NOMO-1 treated with dmso at 0.1 percent for 144 hours (cell line): Measurements from ENCODE around the gene CASR.

ENCODE experiments used
- DNase-seq: peaks from one replicate; lab custom pipeline; 2025; ENCODE audit not compliant: unreplicated experiment; lab: John Stamatoyannopoulos, UW

The CASR gene

DNA sequence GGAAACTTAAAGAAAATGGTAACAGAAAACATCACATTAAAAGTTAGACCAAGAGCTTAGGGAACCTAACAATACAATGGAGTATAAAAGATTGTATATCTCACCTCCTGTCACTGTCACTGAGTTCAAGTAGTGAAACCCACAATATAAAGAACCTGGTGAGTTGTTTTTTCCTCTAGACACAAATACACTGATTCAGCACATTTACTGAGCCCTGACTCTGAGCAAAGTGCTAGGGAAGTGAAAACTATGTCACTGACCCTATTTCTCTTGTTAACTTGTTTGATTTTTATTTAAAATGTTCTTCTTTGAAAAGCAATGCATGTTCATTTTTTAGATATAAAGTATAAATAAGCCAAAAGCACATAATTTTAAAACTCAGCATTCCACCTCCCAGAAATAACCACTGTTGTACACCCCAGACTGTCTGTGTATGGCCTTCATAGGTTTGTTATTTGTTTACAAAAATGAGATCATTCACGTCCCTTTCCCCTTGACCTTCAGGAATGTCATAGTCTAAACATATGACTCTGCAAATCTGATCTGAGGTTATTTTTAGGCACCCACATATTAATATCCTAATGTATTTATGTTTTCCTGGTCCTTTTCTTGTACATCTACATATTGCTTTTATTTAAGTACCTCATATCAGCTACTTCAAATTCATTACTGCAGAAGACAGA is 72.4 kb downstream of the CASR start:
- no peak for DNase-seq

DNA sequence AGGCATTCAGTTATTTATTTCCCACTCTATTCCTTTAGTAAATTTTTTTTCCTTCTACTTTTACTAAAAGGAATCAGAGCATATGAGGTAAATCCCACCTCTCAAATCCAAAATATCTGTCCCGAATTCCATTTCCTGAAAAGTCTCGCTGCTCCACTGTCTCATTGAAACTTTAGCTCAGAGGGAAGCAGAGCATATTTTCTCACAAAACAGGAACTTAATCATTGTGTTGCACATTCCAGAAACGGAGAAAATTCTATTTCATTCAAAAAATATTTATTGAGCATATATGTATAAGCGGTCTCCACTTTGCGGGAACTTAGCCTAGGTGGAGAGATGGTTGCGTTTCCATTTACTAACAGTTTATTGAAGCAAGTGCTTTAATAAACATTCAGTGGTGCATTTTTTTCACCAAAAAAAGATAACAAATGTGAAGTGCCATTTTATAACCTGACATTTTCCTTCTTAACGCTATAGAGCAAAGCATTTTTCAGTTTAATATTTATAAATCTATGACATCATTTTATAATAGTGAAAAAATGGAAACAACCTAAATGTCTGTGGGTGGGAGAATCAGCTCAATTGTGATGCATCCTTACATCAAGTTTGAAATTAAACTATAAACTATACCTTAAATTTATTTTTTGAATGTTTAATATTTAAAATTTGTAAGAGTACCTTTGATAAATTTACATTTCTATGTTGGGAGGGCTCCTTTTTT is 74.3 kb downstream of the CASR start:
- DNase-seq, result no peak

DNA sequence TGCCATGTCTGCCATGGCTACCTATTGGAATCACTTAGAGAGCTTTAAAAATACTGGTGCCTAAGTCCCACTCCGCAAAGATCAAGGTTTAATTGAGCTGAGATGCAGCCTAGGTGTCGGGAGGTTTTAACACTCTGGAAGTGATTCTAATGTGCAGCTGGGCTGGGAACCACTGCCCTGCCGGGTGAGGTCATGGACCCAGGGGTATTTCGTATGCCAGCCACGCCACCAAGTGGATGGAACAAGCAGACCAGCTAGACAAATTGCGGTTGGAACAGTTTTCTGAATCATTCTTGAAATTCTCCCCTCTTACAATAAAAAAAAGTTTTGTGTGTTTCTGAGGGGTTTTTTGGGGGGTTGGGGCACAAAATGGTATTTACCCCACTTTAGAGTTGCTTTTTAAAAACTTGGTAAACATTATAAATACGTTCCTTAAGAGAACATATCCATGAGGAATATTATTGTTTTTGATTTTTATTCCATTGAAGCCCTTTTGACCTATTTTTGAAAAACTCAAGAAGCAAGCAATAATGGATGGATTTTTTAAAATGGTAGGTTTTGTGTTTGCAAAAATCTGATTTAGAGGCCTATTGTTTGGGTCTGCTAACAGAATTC is 75.4 kb downstream of the CASR start:
- DNase-seq, result peak; percentile 67

DNA sequence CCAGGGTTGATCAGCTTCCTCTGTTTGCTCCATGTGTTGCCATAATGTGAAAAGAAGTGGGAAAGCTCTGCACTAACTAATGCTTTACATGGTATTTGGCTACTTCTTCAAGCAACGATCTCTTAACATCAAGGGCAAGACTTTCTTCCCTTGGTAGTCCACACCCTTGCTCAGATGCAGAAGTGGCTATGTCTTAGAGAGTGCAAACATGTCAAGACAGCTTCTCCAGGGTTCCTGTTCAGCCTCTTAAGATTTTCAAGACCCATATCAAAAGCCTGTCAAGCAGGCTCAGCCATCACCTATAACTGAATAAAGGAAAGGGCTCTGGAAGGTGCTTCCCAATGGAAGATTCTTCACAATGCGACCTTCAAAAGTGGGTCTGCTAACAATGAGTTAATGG is 76.7 kb downstream of the CASR start:
- no peak for DNase-seq

DNA sequence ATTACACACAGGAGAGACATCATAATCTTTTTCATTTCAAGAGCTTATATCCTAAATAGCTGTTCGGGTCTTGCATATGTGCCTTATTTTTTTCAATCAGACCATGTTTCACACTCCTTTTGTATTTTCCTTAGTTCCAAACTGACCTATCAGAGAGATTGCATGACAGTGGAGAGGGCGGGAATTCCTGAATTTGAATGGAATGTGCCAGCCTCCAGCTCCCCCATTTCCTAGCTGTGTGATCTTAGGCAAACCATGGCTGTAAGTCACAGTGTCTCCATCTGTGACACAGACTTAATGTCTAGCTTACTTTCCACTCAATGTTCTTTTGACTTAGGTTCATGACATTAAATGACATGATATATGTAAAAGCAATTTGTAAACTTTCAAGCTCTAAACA is 79.6 kb downstream of the CASR start:
- no peak for DNase-seq

DNA sequence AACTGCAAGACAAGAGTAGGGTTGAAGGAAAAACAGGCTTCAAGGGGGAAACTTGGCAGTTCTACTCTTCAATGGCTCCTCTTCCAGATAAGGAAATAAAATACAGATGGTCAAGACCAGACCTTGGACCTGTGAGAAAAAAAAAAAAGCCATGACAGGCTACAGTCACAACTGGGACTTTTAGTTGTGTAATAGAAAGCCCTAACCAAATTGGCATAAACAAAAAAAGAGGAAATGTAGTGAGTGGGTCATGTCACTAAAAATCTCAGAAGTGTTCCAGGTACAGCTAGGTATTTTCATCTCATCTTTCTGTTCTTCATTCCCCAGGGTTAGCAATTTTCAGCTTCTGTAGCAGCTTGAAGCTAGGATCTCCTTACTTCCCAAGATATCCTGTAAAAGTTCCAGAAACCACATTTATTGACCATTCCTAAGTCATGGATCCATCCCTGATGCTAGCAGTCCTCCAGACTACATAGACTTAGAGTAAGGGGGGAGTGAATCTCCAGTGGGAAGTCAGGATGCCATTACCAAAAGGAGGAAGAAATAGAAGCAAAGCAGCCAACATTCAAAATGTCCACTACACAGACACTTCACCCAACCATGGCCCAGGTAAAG is 80.6 kb downstream of the CASR start:
- peak; percentile 33 for DNase-seq

DNA sequence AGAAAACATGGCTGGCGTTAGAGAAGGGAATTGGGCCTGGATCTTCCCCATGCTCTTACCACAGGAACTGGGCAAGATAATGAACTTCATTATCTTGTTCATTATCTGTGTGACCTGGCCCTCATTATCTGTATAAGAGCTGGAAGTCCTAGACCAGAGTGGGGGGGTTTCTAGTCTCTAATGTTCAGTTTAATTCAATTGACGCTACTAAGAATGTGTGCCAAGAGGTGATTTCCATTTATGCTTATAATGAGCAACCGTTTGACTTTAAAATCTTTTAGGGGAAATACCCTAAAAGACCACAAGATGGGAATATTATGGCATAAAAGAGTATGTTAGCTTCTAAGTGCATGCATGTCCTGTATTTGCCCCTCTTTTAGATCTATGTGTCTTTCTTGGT is 82.5 kb downstream of the CASR start:
- DNase-seq, result no peak

DNA sequence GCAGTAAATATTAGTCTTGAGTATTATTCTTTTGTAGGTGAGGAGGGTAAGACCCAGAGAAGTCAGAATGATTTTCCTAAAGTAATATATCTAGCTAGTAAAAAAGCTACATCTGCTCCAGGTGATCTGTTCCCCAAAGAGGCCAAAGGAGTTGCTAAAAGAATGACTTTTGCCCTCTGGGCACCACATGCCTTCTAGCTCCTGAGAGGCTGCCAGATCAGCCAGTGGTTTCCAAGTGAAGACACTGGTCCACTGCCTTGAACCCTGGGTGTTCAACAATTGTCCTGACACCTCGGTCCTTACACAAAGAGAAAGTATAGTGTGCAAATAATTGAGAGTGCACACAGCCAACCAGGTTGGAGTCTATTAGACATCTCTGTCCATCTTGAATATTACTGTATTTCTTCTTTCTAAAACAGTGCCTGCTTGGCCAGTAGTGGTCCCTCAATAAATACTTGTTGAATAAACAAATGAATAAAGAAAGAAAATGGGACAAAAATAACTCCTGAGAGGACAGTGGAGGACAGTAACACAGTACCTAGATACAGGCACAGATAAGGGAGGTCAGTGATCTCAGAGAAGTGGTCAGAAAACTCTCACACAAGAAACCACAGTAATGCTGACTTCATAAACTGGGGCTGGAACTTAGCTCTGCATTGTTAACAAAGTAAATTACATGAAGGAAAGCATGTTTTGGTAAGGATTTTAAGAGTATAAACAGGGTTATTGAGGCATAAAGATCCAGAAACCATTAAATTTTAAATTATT is 85.0 kb downstream of the CASR start:
- DNase-seq, result no peak

DNA sequence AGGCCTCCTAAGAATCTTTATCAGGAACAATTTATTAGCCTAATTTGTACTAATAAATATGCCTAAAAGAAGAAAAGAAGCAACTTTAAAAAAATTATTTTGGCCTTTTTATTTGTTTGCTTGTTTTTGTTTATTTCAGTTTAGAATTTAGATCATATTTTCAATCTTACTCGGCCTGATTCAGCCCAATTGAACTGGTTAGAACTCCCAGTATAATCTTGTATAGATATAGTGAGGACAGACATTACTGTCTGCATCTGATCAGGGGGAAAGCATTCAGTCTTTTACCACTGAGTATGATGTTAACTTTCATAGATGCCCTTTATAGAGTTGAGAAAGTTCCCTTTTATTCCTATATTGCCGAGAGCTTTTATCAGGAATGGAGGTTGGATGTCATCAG is 85.6 kb downstream of the CASR start:
- no peak for DNase-seq

DNA sequence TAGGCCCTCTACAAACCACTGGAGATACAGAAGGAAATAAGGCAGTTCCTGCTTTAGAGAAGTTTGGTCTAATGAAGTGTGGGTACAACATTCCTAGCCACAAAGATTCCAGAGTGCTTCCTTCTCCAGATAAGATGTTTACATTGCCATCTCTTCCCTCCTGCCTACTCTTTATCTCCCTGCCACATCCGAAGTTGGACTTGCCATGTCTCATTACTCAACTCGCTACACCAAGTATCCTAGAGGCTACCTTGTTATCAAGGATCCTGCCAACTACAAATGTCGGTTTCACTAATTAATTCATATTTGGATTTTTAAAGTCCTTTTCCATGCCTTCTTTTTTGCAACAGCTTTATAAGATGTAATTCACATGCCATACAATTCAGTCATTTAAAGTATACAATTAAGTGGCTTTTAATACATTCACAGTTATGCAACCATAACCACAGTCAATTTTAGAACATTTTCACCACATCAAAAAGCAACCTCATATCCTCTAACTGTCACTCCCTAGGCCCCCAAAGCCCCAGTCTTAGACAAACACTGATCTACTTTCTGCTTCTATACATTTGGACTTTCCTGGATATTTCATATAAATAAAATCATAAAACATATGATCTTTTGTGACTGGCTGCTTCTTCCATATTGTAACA is 87.9 kb downstream of the CASR start:
- peak; percentile 78 for DNase-seq

DNA sequence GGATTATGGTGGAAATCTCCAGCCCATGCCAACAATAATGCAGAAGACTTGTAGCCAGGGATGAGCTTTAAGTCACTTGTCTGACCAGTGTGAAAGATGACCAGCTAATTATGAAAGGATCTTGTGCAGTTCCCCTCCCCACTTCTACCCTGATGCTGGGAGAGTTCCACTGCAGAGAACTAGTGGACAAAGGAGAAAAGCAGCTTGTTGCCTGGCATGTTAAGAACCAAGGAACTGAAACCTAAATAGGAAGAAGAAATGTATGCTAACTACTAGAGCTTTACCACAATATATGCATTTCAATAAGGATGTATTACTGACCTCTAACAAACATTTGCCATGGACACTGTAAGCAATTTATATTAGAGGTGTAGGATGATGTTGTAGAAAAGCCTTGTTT is 89.4 kb downstream of the CASR start:
- DNase-seq, result peak; percentile 54

DNA sequence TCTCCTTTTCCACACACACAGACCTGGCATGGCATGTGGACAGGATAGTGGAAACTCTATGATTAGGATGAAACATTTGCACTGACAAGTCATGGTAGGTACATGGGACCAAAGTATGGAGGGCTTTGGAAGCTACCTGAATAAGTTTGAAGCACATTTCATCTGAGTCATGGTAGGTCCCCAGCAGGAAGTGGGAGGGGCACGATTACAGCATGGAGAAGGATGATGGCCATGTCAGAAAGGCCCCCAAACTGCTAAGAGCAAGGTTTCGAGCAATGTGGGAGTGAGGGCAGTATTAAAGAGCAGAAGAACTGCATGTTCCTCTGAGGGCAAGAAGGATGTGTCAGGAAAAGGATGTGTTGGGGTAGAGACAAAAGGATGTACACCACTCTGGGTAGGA is 90.0 kb downstream of the CASR start:
- no peak for DNase-seq

DNA sequence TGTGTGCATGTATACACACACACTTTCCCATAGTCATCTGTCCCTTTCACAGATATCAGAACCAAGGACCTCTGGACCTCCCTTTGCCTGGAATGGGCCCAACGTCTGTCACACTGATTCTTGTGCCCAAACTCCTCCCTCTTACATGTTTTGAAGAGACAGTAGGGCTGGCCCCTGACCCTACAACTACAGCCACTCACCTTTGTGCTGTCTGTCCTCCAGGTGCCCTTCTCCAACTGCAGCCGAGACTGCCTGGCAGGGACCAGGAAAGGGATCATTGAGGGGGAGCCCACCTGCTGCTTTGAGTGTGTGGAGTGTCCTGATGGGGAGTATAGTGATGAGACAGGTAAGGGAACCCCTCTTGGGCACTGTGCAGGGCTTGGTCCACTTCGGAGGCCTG is 98.4 kb downstream of the CASR start:
- DNase-seq, result no peak

DNA sequence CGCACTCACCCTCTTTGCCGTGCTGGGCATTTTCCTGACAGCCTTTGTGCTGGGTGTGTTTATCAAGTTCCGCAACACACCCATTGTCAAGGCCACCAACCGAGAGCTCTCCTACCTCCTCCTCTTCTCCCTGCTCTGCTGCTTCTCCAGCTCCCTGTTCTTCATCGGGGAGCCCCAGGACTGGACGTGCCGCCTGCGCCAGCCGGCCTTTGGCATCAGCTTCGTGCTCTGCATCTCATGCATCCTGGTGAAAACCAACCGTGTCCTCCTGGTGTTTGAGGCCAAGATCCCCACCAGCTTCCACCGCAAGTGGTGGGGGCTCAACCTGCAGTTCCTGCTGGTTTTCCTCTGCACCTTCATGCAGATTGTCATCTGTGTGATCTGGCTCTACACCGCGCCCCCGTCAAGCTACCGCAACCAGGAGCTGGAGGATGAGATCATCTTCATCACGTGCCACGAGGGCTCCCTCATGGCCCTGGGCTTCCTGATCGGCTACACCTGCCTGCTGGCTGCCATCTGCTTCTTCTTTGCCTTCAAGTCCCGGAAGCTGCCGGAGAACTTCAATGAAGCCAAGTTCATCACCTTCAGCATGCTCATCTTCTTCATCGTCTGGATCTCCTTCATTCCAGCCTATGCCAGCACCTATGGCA is 100.5 kb downstream of the CASR start:
- DNase-seq, result no peak

DNA sequence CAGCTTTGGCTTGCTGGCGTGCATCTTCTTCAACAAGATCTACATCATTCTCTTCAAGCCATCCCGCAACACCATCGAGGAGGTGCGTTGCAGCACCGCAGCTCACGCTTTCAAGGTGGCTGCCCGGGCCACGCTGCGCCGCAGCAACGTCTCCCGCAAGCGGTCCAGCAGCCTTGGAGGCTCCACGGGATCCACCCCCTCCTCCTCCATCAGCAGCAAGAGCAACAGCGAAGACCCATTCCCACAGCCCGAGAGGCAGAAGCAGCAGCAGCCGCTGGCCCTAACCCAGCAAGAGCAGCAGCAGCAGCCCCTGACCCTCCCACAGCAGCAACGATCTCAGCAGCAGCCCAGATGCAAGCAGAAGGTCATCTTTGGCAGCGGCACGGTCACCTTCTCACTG is 101.0 kb downstream of the CASR start:
- no peak for DNase-seq

DNA sequence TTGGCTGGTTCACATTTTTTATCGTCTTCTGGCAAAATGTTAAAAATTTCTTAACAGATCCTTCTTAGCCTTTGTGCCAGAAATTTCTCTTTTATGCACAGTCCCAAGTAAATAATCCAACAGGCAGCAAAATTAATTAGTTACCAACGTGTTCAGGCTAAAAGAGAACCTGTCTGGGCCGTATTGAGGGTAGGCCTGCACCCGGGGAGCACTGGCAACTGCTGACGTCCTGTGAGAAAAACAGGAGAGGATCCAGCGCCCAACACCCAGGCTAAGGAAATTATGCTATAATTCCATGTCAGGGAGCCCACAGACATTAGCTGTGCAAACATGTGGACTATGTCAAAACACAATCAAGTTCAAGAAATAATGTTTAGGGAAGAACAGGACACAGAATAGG is 110.9 kb downstream of the CASR start:
- DNase-seq, result no peak

DNA sequence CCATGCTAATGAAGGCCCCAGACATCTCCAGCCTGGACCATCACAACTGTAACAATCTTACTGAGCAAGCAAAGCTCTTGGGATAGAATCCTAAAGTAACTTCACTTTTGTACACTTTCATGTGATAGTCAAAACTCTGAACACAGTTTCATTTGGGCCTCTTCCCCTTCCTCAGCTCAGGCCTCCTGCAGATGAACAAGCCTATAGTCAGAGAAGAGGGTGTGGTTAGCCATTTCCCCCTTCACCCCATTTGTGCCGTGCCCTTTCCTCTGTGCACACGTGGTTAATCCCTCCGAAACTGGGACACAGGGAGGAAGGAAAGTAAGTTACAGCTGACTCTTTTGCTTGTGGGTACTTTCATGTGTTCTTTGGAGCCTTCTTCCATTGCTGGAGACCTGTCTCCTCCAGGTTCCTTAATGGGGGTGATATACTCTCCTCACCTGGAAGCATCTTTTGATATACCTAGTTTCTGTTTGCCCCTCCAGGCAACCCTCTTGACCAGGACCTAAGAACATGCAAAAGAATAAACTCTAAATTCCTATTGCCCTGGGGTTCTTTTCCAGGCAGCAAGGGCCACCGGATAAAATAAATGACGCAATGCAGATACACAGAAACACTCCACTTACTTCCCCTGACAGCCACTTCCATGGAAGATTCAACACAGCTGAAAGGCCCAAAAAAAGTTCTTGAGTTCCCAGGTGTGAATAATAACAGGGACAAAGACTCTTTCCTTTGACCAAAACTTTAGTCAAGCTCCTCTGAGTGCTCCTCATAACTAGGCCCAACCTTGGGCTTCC is 112.0 kb downstream of the CASR start:
- DNase-seq, result peak; percentile 86

DNA sequence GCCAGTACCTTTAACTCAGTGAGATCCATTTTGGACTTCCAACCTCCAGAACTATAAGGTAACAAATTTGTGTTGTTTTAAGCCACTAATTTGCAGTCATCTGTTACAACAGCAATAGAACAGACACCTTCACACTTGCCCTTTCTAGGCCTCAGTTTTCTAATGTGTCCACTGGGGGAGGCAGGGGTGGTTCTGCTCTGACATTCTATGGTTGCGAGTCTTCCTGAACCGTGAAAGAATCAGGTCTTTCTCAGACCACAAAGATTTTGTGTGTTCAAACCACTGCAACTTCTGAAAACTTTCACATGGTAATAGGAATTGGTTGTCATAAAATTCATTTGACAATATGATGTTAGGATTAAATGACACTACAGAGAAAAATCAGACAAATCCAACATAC is 114.8 kb downstream of the CASR start:
- no peak for DNase-seq

DNA sequence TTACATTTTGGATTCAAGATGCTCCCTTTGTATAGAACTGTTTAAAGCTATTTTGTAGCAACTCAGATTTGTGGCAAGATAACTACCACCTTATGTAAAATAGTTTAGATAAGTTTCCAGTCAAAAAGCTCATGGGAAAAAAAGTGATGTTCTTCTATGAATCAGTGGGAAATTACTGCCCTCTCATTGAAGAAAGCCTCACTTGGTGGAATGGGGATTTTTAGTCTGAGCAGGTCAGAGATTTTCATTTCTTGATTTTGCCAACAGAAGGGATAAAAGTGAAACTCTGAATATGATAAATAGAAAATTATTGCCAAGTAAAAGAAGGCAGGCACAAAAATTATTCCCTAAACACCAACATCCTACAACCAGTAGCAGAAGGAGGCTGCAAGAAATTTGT is 115.7 kb downstream of the CASR start:
- DNase-seq, result no peak
